ENCODE data around the gene NLRP5.

- TF ChIP-seq CTCF (IDR thresholded peaks at IDR 0.05) (no peak), POLR2A (IDR thresholded peaks at IDR 0.05) (no peak)
These were observed 12.6 kb upstream of the NLRP5 start for GRCh38 chr19:55973982-55974381.
